ENCODE data around the gene PIGL. TPM values are rescaled to one million over a fixed set of nuclear protein-coding genes. Genes with fewer than 3 reads are reported as not detected.

PIGL gene
- total and polyA plus RNA-seq, 4 donors, result 8.9 to 38.1 (median 27.1) TPM

- TF ChIP-seq CTCF (IDR thresholded peaks at IDR 0.05; ENCODE audit: control extremely low read depth, extremely low read depth), result no peak
- Histone ChIP-seq H3K9ac (ENCODE audit: insufficient read depth in 1 of 2, low read length in 2 of 2) (no peak overlapping the region), H3K4me3 (no peak overlapping the region), H3K36me3 (ENCODE audit: control insufficient read depth in 4 of 4, insufficient read depth in 4 of 4, low read length in 4 of 4) (peaks cover 0 to 4% (median 2%) of the 10 kb centered on the region in 4 donors), H3K9me3 (ENCODE audit: control insufficient read depth in 4 of 4, insufficient read depth in 3 of 4, low read length in 3 of 4) (no peaks in the 10 kb centered on the region), H3K4me1 (ENCODE audit: control insufficient read depth in 5 of 5, insufficient read depth in 5 of 5, low read length in 5 of 5) (no peaks in the 10 kb centered on the region), H3K27ac (ENCODE audit: low read depth in 1 of 2, low read length in 1 of 2) (no peak overlapping the region), H3K27me3 (ENCODE audit: control insufficient read depth in 3 of 3, insufficient read depth in 3 of 3, low read length in 2 of 3) (no peaks in the 10 kb centered on the region)
- 97% methylated on average over 1 of the region's 1 CpG for WGBS, 2 donors
- ATAC-seq (ENCODE audit: insufficient read depth, low FRiP score) (no peak), DNase-seq (no peak)
Observed at GRCh38 chr17:16232391-16232790, 15.4 kb downstream of the PIGL start.

GRCh38 chr17:16239931-16240330 is 22.9 kb downstream of the PIGL start:
- Histone ChIP-seq H3K9me3 (ENCODE audit: control insufficient read depth in 4 of 4, insufficient read depth in 3 of 4, low read length in 3 of 4) (no peaks in the 10 kb centered on the region), H3K4me3 (no peak overlapping the region), H3K27me3 (ENCODE audit: control insufficient read depth in 3 of 3, insufficient read depth in 3 of 3, low read length in 2 of 3) (no peaks in the 10 kb centered on the region), H3K4me1 (ENCODE audit: control insufficient read depth in 5 of 5, insufficient read depth in 5 of 5, low read length in 5 of 5) (no peaks in the 10 kb centered on the region), H3K27ac (ENCODE audit: low read depth in 1 of 2, low read length in 1 of 2) (no peak overlapping the region), H3K9ac (ENCODE audit: insufficient read depth in 1 of 2, low read length in 2 of 2) (no peak overlapping the region), H3K36me3 (ENCODE audit: control insufficient read depth in 4 of 4, insufficient read depth in 4 of 4, low read length in 4 of 4) (peaks cover 0 to 3% (median 1%) of the 10 kb centered on the region in 4 donors)
- no peak for ATAC-seq (ENCODE audit: insufficient read depth, low FRiP score)
- WGBS, 2 donors, result 97 to 100% methylated on average over 3 of the region's 3 CpGs
- DNase-seq, result no peak
- no peak for TF ChIP-seq CTCF (IDR thresholded peaks at IDR 0.05; ENCODE audit: control extremely low read depth, extremely low read depth)

- Histone ChIP-seq H3K9me3 (ENCODE audit: control insufficient read depth in 4 of 4, insufficient read depth in 3 of 4, low read length in 3 of 4) (no peaks in the 10 kb centered on the region), H3K27ac (ENCODE audit: low read depth in 1 of 2, low read length in 1 of 2) (no peak overlapping the region), H3K9ac (ENCODE audit: insufficient read depth in 1 of 2, low read length in 2 of 2) (no peak overlapping the region), H3K36me3 (ENCODE audit: control insufficient read depth in 4 of 4, insufficient read depth in 4 of 4, low read length in 4 of 4) (peaks cover 0 to 3% (median 0%) of the 10 kb centered on the region in 4 donors), H3K27me3 (ENCODE audit: control insufficient read depth in 3 of 3, insufficient read depth in 3 of 3, low read length in 2 of 3) (no peaks in the 10 kb centered on the region), H3K4me1 (ENCODE audit: control insufficient read depth in 5 of 5, insufficient read depth in 5 of 5, low read length in 5 of 5) (no peaks in the 10 kb centered on the region), H3K4me3 (no peak overlapping the region)
- no peak for TF ChIP-seq CTCF (IDR thresholded peaks at IDR 0.05; ENCODE audit: control extremely low read depth, extremely low read depth)
- no peak for DNase-seq
- ATAC-seq (ENCODE audit: insufficient read depth, low FRiP score), result no peak
Observed at GRCh38 chr17:16241906-16242399, 24.9 kb downstream of the PIGL start.

GRCh38 chr17:16243385-16243784 is 26.4 kb downstream of the PIGL start:
- H3K27ac ChIP-seq (ENCODE audit: low read depth in 1 of 2, low read length in 1 of 2), result no peak overlapping the region
- H3K9ac ChIP-seq (ENCODE audit: insufficient read depth in 1 of 2, low read length in 2 of 2), result no peak overlapping the region
- no peaks in the 10 kb centered on the region for H3K27me3 ChIP-seq (ENCODE audit: control insufficient read depth in 3 of 3, insufficient read depth in 3 of 3, low read length in 2 of 3)
- peaks cover 0 to 2% (median 0%) of the 10 kb centered on the region in 5 donors for H3K4me1 ChIP-seq (ENCODE audit: control insufficient read depth in 5 of 5, insufficient read depth in 5 of 5, low read length in 5 of 5)
- no peak for TF ChIP-seq CTCF (IDR thresholded peaks at IDR 0.05; ENCODE audit: control extremely low read depth, extremely low read depth)
- WGBS, 2 donors, result 57 to 78% methylated on average over 5 of the region's 5 CpGs
- no peak for ATAC-seq (ENCODE audit: insufficient read depth, low FRiP score)
- H3K36me3 ChIP-seq (ENCODE audit: control insufficient read depth in 4 of 4, insufficient read depth in 4 of 4, low read length in 4 of 4), result no peaks in the 10 kb centered on the region
- no peaks in the 10 kb centered on the region for H3K9me3 ChIP-seq (ENCODE audit: control insufficient read depth in 4 of 4, insufficient read depth in 3 of 4, low read length in 3 of 4)
- no peak overlapping the region for H3K4me3 ChIP-seq
- DNase-seq, result no peak

All from lung (tissue), 12 donors.